Epithelial cell of proximal tubule (primary cell): ENCODE data around the gene TAB2. TPM values are rescaled to one million over a fixed set of nuclear protein-coding genes. Genes with fewer than 3 reads are reported as not detected.

Source experiments
- DNase-seq: peaks from one replicate; pipeline ENCODE4 v3.0.0-alpha.2; 2011; ENCODE audit warnings: low read depth
- H3K4me3 ChIP-seq: 2 replicates; pipeline ENCODE4 v1.5.1; 2011; ENCODE audit warnings: low read depth, mild to moderate bottlenecking, low read length
- total RNA-seq: library from RNA; depleted of rRNA; stranded (reverse); fragments of >200 nt; gene quantifications from 2 replicates; pipeline ENCODE4 v1.2.3, GENCODE V29; 2015
- TF ChIP-seq, protein P1 (sequence below): conservative IDR thresholded peaks from 2 replicates; pipeline ENCODE4 v1.5.1; 2012; ENCODE audit warnings: low read depth, mild to moderate bottlenecking, low read length

The TAB2 gene, protein sequence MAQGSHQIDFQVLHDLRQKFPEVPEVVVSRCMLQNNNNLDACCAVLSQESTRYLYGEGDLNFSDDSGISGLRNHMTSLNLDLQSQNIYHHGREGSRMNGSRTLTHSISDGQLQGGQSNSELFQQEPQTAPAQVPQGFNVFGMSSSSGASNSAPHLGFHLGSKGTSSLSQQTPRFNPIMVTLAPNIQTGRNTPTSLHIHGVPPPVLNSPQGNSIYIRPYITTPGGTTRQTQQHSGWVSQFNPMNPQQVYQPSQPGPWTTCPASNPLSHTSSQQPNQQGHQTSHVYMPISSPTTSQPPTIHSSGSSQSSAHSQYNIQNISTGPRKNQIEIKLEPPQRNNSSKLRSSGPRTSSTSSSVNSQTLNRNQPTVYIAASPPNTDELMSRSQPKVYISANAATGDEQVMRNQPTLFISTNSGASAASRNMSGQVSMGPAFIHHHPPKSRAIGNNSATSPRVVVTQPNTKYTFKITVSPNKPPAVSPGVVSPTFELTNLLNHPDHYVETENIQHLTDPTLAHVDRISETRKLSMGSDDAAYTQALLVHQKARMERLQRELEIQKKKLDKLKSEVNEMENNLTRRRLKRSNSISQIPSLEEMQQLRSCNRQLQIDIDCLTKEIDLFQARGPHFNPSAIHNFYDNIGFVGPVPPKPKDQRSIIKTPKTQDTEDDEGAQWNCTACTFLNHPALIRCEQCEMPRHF
- total RNA-seq, result 16.9 and 18.7 TPM in 2 replicates

DNA sequence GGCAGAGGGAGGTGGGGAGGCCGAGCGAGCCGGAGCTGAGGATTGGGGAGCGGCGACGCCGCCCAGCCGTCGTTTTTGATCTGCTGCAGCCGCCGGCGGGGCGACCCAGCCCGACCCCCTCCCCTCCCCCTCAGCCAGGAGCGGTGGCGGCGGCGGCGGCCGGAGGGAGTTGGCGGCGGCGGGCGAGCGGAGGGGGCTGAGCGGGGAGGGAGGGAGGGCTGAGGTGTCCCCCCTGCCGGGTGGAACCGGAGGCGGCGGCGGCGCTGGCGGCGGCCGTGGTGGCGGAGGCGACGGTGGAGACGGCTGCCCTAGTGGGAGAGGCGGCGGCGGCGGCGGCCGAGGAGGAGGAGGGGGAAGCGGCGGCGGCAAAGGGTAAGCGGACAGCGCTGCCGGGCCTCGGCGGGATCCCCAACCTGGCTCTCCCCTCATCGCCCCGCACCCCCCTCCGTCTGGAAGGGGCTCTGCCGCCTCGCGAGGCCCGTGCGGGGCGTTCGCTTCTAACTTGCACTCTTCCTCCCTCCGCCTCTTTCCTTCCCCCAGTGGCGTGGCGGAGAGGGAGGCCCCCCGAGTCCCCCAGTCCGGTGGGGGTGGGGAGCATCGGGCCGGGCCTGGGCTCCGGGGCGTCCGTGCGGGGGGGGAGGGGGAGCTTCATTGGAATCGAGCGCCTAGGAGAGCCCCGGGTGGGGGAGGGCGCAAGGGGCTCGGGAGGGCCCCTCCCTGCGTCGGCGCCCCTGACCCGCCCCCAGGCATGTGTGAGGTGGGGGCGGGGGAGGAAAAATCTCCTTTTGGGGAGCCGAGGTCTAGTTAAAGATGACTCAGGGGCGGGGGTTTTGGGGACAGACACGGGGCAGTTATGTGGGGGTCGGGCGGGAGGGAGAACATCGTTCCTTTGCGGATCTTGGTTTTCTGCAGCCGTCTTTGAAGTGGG lies at the start of gene TAB2:
Gene TAB2, plus strand, starts transcription at position 69 of the 928 bp plus-strand sequence. CDS start 52,286 bp downstream, outside the sequence.
- TF ChIP-seq, protein P1, sequence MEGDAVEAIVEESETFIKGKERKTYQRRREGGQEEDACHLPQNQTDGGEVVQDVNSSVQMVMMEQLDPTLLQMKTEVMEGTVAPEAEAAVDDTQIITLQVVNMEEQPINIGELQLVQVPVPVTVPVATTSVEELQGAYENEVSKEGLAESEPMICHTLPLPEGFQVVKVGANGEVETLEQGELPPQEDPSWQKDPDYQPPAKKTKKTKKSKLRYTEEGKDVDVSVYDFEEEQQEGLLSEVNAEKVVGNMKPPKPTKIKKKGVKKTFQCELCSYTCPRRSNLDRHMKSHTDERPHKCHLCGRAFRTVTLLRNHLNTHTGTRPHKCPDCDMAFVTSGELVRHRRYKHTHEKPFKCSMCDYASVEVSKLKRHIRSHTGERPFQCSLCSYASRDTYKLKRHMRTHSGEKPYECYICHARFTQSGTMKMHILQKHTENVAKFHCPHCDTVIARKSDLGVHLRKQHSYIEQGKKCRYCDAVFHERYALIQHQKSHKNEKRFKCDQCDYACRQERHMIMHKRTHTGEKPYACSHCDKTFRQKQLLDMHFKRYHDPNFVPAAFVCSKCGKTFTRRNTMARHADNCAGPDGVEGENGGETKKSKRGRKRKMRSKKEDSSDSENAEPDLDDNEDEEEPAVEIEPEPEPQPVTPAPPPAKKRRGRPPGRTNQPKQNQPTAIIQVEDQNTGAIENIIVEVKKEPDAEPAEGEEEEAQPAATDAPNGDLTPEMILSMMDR, result no peak
- H3K4me3 ChIP-seq, result peak within 1 kb of the TSS; percentile 95
- no peak for DNase-seq

DNA sequence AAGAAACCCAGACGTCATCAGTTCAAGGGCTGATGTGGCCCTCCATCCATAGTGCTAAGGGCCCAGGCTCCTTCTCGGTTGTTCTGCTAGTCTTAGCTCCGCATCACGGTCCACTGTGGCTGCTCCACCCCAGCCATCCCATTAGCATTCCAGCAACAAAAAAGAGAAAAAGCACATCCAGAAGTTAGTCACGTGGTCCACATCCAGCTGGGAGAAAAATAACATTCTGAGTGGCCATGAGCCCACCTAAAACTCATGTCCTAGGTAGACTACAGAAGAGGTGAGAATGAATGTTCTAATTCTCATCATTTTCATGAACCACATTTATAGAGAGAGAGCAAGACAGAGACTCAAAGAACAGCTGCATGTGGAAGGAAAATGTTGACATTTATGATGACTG lies 49.4 kb upstream of the TAB2 start:
- H3K4me3 ChIP-seq, result no peak overlapping the region
- no peak for DNase-seq
- TF ChIP-seq, protein P1, result no peak

DNA sequence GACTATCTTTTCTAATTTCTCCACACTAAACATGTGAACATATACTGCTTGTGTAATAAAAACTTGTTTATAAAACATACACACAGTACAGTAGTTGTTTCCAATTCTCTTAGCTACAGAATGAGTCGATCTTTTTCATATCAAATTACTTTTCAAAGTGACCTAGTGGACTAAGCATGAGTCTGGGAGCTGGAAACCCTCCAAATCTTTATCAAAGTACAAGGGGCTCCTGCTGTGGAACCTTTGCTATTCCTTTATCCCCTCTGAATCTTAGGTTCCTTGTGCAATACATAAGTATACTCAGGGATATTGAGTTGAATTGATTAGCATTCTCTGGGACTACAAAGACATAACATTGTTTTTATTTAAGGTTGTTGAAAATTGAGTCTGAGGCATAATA lies 48.7 kb upstream of the TAB2 start:
- DNase-seq, result no peak

DNA sequence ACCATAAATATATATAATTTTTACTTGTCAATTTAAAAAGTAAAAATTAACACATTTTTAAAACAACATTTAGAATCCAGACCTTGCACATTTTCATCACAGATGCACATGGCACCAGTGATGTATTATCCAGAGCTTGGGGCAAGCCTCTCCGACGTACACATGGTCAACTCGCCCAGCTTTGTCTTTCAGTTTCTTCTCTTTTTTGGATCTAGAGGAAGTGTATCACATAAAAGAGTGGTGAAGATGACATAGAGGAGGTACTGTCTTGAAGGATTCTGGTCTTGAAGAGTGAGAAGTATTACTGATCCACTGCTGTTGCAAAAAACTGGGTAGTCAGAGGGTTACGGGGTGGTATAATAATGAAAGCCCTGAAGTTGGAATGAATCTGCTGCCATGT lies 46.9 kb upstream of the TAB2 start:
- no peak overlapping the region for H3K4me3 ChIP-seq
- DNase-seq, result no peak
- TF ChIP-seq, protein P1, result no peak

More for the DNA sequence above, 48.7 kb upstream of the TAB2 start:
- no peak overlapping the region for H3K4me3 ChIP-seq
- TF ChIP-seq, protein P1, result no peak

DNA sequence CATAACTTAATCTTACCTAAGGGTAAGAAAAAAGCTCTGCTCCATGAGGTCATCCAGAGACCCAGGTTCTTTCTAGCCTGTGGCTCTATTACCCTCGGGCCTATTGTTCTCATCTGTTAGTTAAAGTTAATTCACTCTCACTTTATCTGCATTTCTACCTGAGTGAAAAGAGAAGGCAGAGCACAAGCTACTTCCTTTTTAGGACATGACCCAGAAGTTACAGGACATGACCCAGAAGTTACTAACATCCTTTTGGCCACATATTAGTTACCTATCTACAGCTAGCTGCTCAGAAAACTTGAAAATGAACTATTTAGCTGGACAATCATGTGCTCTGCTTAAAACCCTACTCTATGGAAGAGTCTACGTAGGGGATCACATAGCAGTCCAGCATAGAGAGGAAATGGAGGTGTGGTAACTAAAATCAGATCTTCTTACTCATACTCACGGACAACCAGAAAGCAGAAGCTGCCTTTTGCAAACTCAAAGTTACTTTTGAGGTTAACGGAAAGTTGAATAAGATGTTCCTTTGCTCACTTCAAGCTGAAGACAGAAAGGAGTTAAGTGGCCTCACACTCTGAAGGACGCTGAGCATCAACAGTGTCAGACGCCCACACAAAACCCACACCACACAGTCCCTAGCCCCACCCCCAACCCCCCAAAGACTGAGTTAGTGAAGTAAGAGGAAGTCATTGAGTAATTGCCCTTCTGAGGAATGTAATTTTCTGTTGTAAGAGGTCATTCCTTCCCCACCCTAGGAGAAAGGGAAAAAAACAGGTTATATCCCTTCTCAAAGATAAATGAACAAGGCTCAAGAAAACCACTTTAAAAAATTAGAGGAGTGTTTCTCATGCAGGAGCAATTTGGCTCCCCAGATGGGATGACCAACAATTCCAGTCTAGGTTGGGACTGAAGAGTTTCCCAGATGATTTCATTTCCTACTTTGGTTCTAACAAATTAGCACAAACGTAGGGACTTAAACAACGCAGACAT lies 45.9 kb upstream of the TAB2 start:
- no peak for DNase-seq
- TF ChIP-seq, protein P1, result no peak
- no peak overlapping the region for H3K4me3 ChIP-seq
